H9 (cell line): ENCODE data around the gene AARSD1. TPM values are rescaled to one million over a fixed set of nuclear protein-coding genes. Genes with fewer than 3 reads are reported as not detected.
"Not testable (repeated sequence)": the region's sequence is repeated elsewhere in the genome, so short reads cannot be mapped to it uniquely, and the experiment has no call there.

ENCODE experiments used
- DNase-seq: peaks from one replicate; pipeline ENCODE4 v3.0.0-alpha.2; 2017
- H2AFZ ChIP-seq: one replicate; pipeline ENCODE4 v1.6.1; 2013; ENCODE audit warnings: mild to moderate bottlenecking, low read length, control low read depth, moderate library complexity
- H2AK5ac ChIP-seq: 2 replicates; pipeline ENCODE4 v1.6.1; 2013; ENCODE audit warnings: low read length, control low read depth, mixed read lengths; ENCODE audit not compliant: insufficient read length
- H2BK120ac ChIP-seq: one replicate; pipeline ENCODE4 v1.6.1; 2013; ENCODE audit warnings: low read depth, mild to moderate bottlenecking, low read length, control low read depth, inconsistent platforms; ENCODE audit not compliant: poor library complexity, severe bottlenecking
- H2BK12ac ChIP-seq: 2 replicates; pipeline ENCODE4 v1.6.1; 2013; ENCODE audit warnings: low read length, control low read depth, mixed read lengths, low read depth; ENCODE audit not compliant: insufficient read length
- H2BK15ac ChIP-seq: 2 replicates; pipeline ENCODE4 v1.6.1; 2013; ENCODE audit warnings: low read depth, low read length, control low read depth
- H2BK20ac ChIP-seq: one replicate; pipeline ENCODE4 v1.6.1; 2013; ENCODE audit warnings: low read depth, mild to moderate bottlenecking, low read length, control low read depth, inconsistent platforms; ENCODE audit not compliant: poor library complexity, severe bottlenecking
- H2BK5ac ChIP-seq: 2 replicates; pipeline ENCODE4 v1.6.1; 2013; ENCODE audit warnings: low read length, control low read depth, mixed read lengths; ENCODE audit not compliant: insufficient read length
- H3K14ac ChIP-seq: 2 replicates; pipeline ENCODE4 v1.6.1; 2013; ENCODE audit warnings: low read length, control low read depth; ENCODE audit not compliant: insufficient read depth
- H3K18ac ChIP-seq: 2 replicates; pipeline ENCODE4 v1.6.1; 2013; ENCODE audit warnings: low read depth, mild to moderate bottlenecking, mixed read lengths, low read length, control low read depth; ENCODE audit not compliant: insufficient read length
- H3K23ac ChIP-seq: 2 replicates; pipeline ENCODE4 v1.6.1; 2013; ENCODE audit warnings: low read length, control low read depth, mixed read lengths, low read depth; ENCODE audit not compliant: insufficient read length
- H3K23me2 ChIP-seq: 2 replicates; pipeline ENCODE4 v1.6.1; 2013; ENCODE audit warnings: low read depth, mild to moderate bottlenecking, mixed read lengths, low read length, control low read depth; ENCODE audit not compliant: insufficient read length, poor library complexity, severe bottlenecking
- H3K27ac ChIP-seq: 2 replicates; pipeline ENCODE4 v1.5.1; 2013; ENCODE audit warnings: low read length, control low read depth, mixed read lengths, low read depth; ENCODE audit not compliant: insufficient read length
- H3K27me3 ChIP-seq: 2 replicates; pipeline ENCODE4 v1.6.1; 2013; ENCODE audit warnings: low read length, control low read depth, inconsistent platforms; ENCODE audit not compliant: insufficient read depth
- H3K4ac ChIP-seq: 2 replicates; pipeline ENCODE4 v1.6.1; 2013; ENCODE audit warnings: low read depth, mild to moderate bottlenecking, control low read depth, inconsistent platforms, low read length, moderate library complexity
- H3K4me1 ChIP-seq: 2 replicates; pipeline ENCODE4 v1.6.1; 2013; ENCODE audit warnings: low read length, control low read depth, inconsistent platforms; ENCODE audit not compliant: insufficient read depth
- H3K4me2 ChIP-seq: 2 replicates; pipeline ENCODE4 v1.6.1; 2013; ENCODE audit warnings: low read length, control low read depth, mixed read lengths; ENCODE audit not compliant: insufficient read length, insufficient read depth
- H3K56ac ChIP-seq: 2 replicates; pipeline ENCODE4 v1.6.1; 2013; ENCODE audit warnings: low read depth, mild to moderate bottlenecking, mixed read lengths, low read length, control low read depth; ENCODE audit not compliant: insufficient read length
- H3K79me1 ChIP-seq: 2 replicates; pipeline ENCODE4 v1.6.1; 2013; ENCODE audit warnings: low read depth, mild to moderate bottlenecking, moderate library complexity, low read length, control low read depth, inconsistent platforms; ENCODE audit not compliant: insufficient read depth, poor library complexity, severe bottlenecking
- H3K79me2 ChIP-seq: 2 replicates; pipeline ENCODE4 v1.6.1; 2013; ENCODE audit warnings: low read length, control low read depth, inconsistent platforms; ENCODE audit not compliant: insufficient read depth
- H3K9ac ChIP-seq: 2 replicates; pipeline ENCODE4 v1.6.1; 2013; ENCODE audit warnings: low read length, control low read depth, mixed read lengths; ENCODE audit not compliant: insufficient read length; ENCODE audit errors: extremely low read depth
- H3K9me3 ChIP-seq: one replicate; pipeline ENCODE4 v1.6.1; 2013; ENCODE audit warnings: low read depth, low read length, inconsistent platforms; ENCODE audit not compliant: control insufficient read depth
- H3T11ph ChIP-seq: one replicate; pipeline ENCODE4 v1.6.1; 2013; ENCODE audit warnings: mild to moderate bottlenecking, low read length, control low read depth, inconsistent platforms
- H4K20me1 ChIP-seq: one replicate; pipeline ENCODE4 v1.6.1; 2013; ENCODE audit not compliant: control insufficient read depth, insufficient read length, insufficient read depth
- H4K5ac ChIP-seq: 2 replicates; pipeline ENCODE4 v1.6.1; 2013; ENCODE audit warnings: low read depth, mild to moderate bottlenecking, mixed read lengths, low read length, control low read depth; ENCODE audit not compliant: insufficient read length
- H4K8ac ChIP-seq: replicated peaks from 2 replicates; pipeline ENCODE4 v1.6.1; 2013; ENCODE audit warnings: low read length, control low read depth, mixed read lengths, low read depth; ENCODE audit not compliant: insufficient read length
- H4K91ac ChIP-seq: 2 replicates; pipeline ENCODE4 v1.6.1; 2013; ENCODE audit warnings: low read depth, mild to moderate bottlenecking, moderate library complexity, mixed read lengths, low read length, control low read depth; ENCODE audit not compliant: insufficient read length
- H3K27ac Mint-ChIP-seq, 3 experiments: 2 replicates in 2 of 3; 3 replicates in 1 of 3; pipeline ENCODE4 v1.8.0; 2020 to 2021; ENCODE audit warnings: mixed read lengths in 3 of 3, mild to moderate bottlenecking in 1 of 3, moderate library complexity in 1 of 3
- H3K27me3 Mint-ChIP-seq: 2 replicates; pipeline ENCODE4 v1.8.0; 2021; ENCODE audit warnings: low read depth, mild to moderate bottlenecking, moderate library complexity, mixed read lengths
- H3K36me3 Mint-ChIP-seq, 3 experiments: 2 replicates in 2 of 3; 3 replicates in 1 of 3; pipeline ENCODE4 v1.8.0; 2020 to 2021; ENCODE audit warnings: low read depth in 3 of 3, mixed read lengths in 3 of 3; ENCODE audit not compliant: insufficient read depth in 1 of 3
- H3K4me1 Mint-ChIP-seq, 2 experiments: 2 replicates each; pipeline ENCODE4 v1.8.0; 2020; ENCODE audit warnings: mixed read lengths in 2 of 2
- H3K4me3 Mint-ChIP-seq, 2 experiments: 2 replicates in 1 of 2; 3 replicates in 1 of 2; pipeline ENCODE4 v1.8.0; 2020 to 2021; ENCODE audit warnings: mild to moderate bottlenecking in 2 of 2, mixed read lengths in 2 of 2, moderate library complexity in 1 of 2
- H3K9me3 Mint-ChIP-seq, 2 experiments: 2 replicates in 1 of 2; 3 replicates in 1 of 2; pipeline ENCODE4 v1.8.0; 2020; ENCODE audit warnings: mild to moderate bottlenecking in 2 of 2, mixed read lengths in 2 of 2, moderate library complexity in 1 of 2
- CTCF ChIP-seq: fragments of 200-600 bp; sonication (generic); conservative IDR thresholded peaks from 3 replicates; pipeline ENCODE4 v1.8.0; 2021; ENCODE audit warnings: antibody characterized with exemption, mild to moderate bottlenecking
- WGBS: extraction: QIAGEN DNeasy Blood & Tissue Kit; methylation state at CpG from one replicate; pipeline ENCODE4 v1.1.7; 2013; ENCODE audit warnings: missing lambda C conversion rate, low lambda C conversion rate, mixed read lengths; ENCODE audit not compliant: insufficient read length; ENCODE audit errors: extremely low coverage; 5-methylcytosine and 5-hydroxymethylcytosine counted together
- total RNA-seq: library from RNA; stranded (reverse); gene quantifications from 2 replicates; pipeline ENCODE4 v1.2.1, GENCODE V29; 2021

Gene AARSD1
- total RNA-seq, 1 experiment from 2014 or later, result 68.7 TPM

GRCh38 chr17:42920106-42920900 lies 44.0 kb downstream of the AARSD1 start:
- H3K27ac Mint-ChIP-seq, result peak overlapping the region; percentile 28 to 54 (median 41); a peak in 2 of 7 replicates
- H3K27ac ChIP-seq, result no peak overlapping the region
- H2BK15ac ChIP-seq, result no peak overlapping the region
- H3K79me2 ChIP-seq, result no peaks in the 10 kb centered on the region
- H2BK5ac ChIP-seq, result no peak overlapping the region
- no peak overlapping the region for H3K18ac ChIP-seq
- TF ChIP-seq CTCF, result no peak
- H3K9me3 Mint-ChIP-seq, result no peaks in the 10 kb centered on the region
- no peaks in the 10 kb centered on the region for H3K79me1 ChIP-seq
- H3K14ac ChIP-seq, result no peak overlapping the region
- H3K23me2 ChIP-seq, result no peaks in the 10 kb centered on the region
- no peak overlapping the region for H4K5ac ChIP-seq
- H2AK5ac ChIP-seq, result no peak overlapping the region
- no peaks in the 10 kb centered on the region for H3K36me3 Mint-ChIP-seq
- H3K4me1 Mint-ChIP-seq, result peaks cover 17 to 18% of the 10 kb centered on the region in 2 experiments
- no peak overlapping the region for H2BK12ac ChIP-seq
- DNase-seq, result no peak
- no peak overlapping the region for H3K4ac ChIP-seq
- WGBS, result no CpG with 5 or more reads among the region's 10 CpGs
- H3K4me1 ChIP-seq, result peaks cover 3% of the 10 kb centered on the region; the same call in 1 of the 2 replicates
- no peak overlapping the region for H3K4me2 ChIP-seq
- no peak overlapping the region for H3K23ac ChIP-seq
- no peak overlapping the region for H4K91ac ChIP-seq
- H3T11ph ChIP-seq, result no peak overlapping the region
- no peaks in the 10 kb centered on the region for H3K27me3 ChIP-seq
- H4K8ac ChIP-seq, result no peak overlapping the region
- no peak overlapping the region for H3K4me3 Mint-ChIP-seq
- H4K20me1 ChIP-seq, result no peaks in the 10 kb centered on the region
- H3K56ac ChIP-seq, result no peak overlapping the region
- no peak overlapping the region for H3K9ac ChIP-seq
- H2BK20ac ChIP-seq, result no peak overlapping the region
- H3K27me3 Mint-ChIP-seq, result no peaks in the 10 kb centered on the region; the same call in 1 of the 2 replicates
- no peak overlapping the region for H2AFZ ChIP-seq
- H2BK120ac ChIP-seq, result no peak overlapping the region
- no peaks in the 10 kb centered on the region for H3K9me3 ChIP-seq

- not testable (repeated sequence) for H3K4me3 Mint-ChIP-seq, H3K27me3 ChIP-seq, H3K18ac ChIP-seq, H3K27ac ChIP-seq, H3T11ph ChIP-seq, H3K4me1 ChIP-seq, H3K4me2 ChIP-seq, H4K91ac ChIP-seq, H3K9me3 Mint-ChIP-seq, H2AK5ac ChIP-seq, H4K20me1 ChIP-seq, H3K23ac ChIP-seq, H4K8ac ChIP-seq, H3K9ac ChIP-seq, H2BK20ac ChIP-seq, H4K5ac ChIP-seq, H3K23me2 ChIP-seq, H2BK12ac ChIP-seq, H3K4ac ChIP-seq, DNase-seq, H3K9me3 ChIP-seq, H2AFZ ChIP-seq, H3K14ac ChIP-seq, H2BK120ac ChIP-seq, H2BK15ac ChIP-seq, H3K36me3 Mint-ChIP-seq, H2BK5ac ChIP-seq, H3K79me2 ChIP-seq, H3K27me3 Mint-ChIP-seq, H3K56ac ChIP-seq, H3K79me1 ChIP-seq
- Mint-ChIP-seq H3K27ac (peak overlapping the region in 1 of 3 experiments; percentile 41; a peak in 2 of 7 replicates), H3K4me1 (peaks cover 13% of the 10 kb centered on the region in 2 experiments)
- WGBS, result no CpG with 5 or more reads among the region's 10 CpGs
Observed at GRCh38 chr17:42919522-42920077, 44.7 kb downstream of the AARSD1 start.
